Spleen (tissue), 11 donors: Measurements from ENCODE around the gene RILPL1. TPM values are rescaled to one million over a fixed set of nuclear protein-coding genes. Genes with fewer than 3 reads are reported as not detected.

ENCODE experiments used
- DNase-seq: peaks from one replicate; pipeline ENCODE4 v3.0.0-alpha.2; 2020
- H3K27ac ChIP-seq, 8 donors: fragments of 200-600 bp; sonication (generic) in 7 of 8; 1 replicate in 4 of 8; 2 replicates in 4 of 8; pipeline versions ENCODE4 v1.5.0 to v1.8.0; 2016 to 2021; ENCODE audit warnings: inconsistent platforms in 4 of 8, mild to moderate bottlenecking in 4 of 8, moderate library complexity in 1 of 8
- H3K27me3 ChIP-seq, 7 donors: fragments of 200-600 bp; sonication (generic) in 6 of 7; replicated peaks in 1 of 7; 1 replicate in 4 of 7; 2 replicates in 3 of 7; pipeline versions ENCODE4 v1.5.0 to v1.8.0; 2016 to 2021; ENCODE audit warnings: inconsistent platforms in 3 of 7, mild to moderate bottlenecking in 1 of 7
- H3K36me3 ChIP-seq, 6 donors: fragments of 200-600 bp; sonication (generic) in 5 of 6; 1 replicate in 4 of 6; 2 replicates in 2 of 6; pipeline versions ENCODE4 v1.5.0 to v1.8.0; 2016 to 2021; ENCODE audit warnings: inconsistent platforms in 2 of 6
- H3K4me1 ChIP-seq, 6 donors: fragments of 200-600 bp; sonication (generic) in 5 of 6; 1 replicate in 3 of 6; 2 replicates in 3 of 6; pipeline versions ENCODE4 v1.5.0 to v1.8.0; 2016 to 2021; ENCODE audit warnings: inconsistent platforms in 3 of 6
- H3K4me3 ChIP-seq, 8 donors: fragments of 200-600 bp; sonication (generic) in 7 of 8; 1 replicate in 4 of 8; 2 replicates in 4 of 8; pipeline versions ENCODE4 v1.5.0 to v1.8.0; 2016 to 2021; ENCODE audit warnings: inconsistent platforms in 4 of 8, mild to moderate bottlenecking in 4 of 8, moderate library complexity in 2 of 8
- H3K9me3 ChIP-seq, 8 donors: fragments of 200-600 bp; sonication (generic) in 7 of 8; 1 replicate in 4 of 8; 2 replicates in 4 of 8; pipeline versions ENCODE4 v1.5.0 to v1.8.0; 2016 to 2021; ENCODE audit warnings: inconsistent platforms in 4 of 8
- POLR2A ChIP-seq, 3 donors: fragments of 450-650 bp; IDR thresholded peaks; one replicate each; pipeline ENCODE4 v1.5.1; 2017; ENCODE audit warnings: antibody characterized with exemption in 3 of 3, mild to moderate bottlenecking in 1 of 3
- POLR2AphosphoS5 ChIP-seq, 3 donors: sonication (generic); formaldehyde crosslinking; IDR thresholded peaks; one replicate each; pipeline ENCODE4 v1.5.1; 2017; ENCODE audit warnings: antibody characterized with exemption in 3 of 3
- WGBS, 5 donors: extraction: QIAGEN DNeasy Blood & Tissue Kit in 3 of 5; methylation state at CpG; one replicate each; pipeline versions ENCODE4 v1.1.5 to v1.1.7; 2013 to 2018; 5-methylcytosine and 5-hydroxymethylcytosine counted together
- intact Hi-C: fragments of 100-400 bp; cut with DNase I; formaldehyde crosslinking; loops from one replicate; pipeline ENCODE4 v1.15.0; 2023; ENCODE audit warnings: low total_unique reads
- polyA plus RNA-seq, 3 donors: library from polyadenylated mRNA; stranded (reverse); fragments of 200-250 nt; gene quantifications; one replicate each; pipeline ENCODE4 v1.2.1, GENCODE V29; 2013
- total RNA-seq, 7 donors: library from RNA; depleted of rRNA in 3 of 7; stranded (reverse); fragments of >200 nt in 3 of 7; fragmentation: NEBNext Ultra II Directional in 4 of 7; extraction: Animal tissue kit (Norgen Biotek cat#: 25700) in 4 of 7; gene quantifications; one replicate each; pipeline versions ENCODE4 v1.1.0 to v1.2.1, GENCODE V29; 2016 to 2021
- TF ChIP-seq, protein P1 (sequence below), 11 experiments: fragments of 200-600 bp in 7 of 11; fragments of 450-650 bp in 4 of 11; sonication (generic) in 4 of 11; IDR thresholded peaks in 8 of 11; conservative IDR thresholded peaks in 3 of 11; 1 replicate in 7 of 11; 2 replicates in 4 of 11; pipeline versions ENCODE4 v1.4.0 to v1.8.0; 2016 to 2021; ENCODE audit warnings: antibody characterized with exemption in 11 of 11, inconsistent platforms in 4 of 11, mild to moderate bottlenecking in 1 of 11
- donor health status: healthy with polysubstance abuse.
- donor health status: DM: no; HTN: no; CAD: no; lungs with moderate emphysema.
- donor health status: DM: no; HTN: no; CAD: no.
- donor health status: Bipolar disorder and iron deficiency.
- donor health status: healthy.
- donor health status: DM: no; HTN: no; CAD: no.
- donor health status: DM: yes; HTN: yes; CAD: no.

RILPL1 gene
- total and polyA plus RNA-seq, 10 donors = 3.2 to 13.6 (median 9.0) TPM

GRCh38 chr12:123479442-123480180 is 53.9 kb downstream of the RILPL1 start:
- H3K4me1 ChIP-seq = peaks cover 0 to 41% (median 12%) of the 10 kb centered on the region in 6 donors
- intact Hi-C loops = no loop called here
- peaks cover 0 to 60% (median 1%) of the 10 kb centered on the region in 6 donors for H3K36me3 ChIP-seq
- WGBS, 5 donors = 83 to 90% (median 87%) methylated on average over 13 to 14 of the region's 14 CpGs
- H3K9me3 ChIP-seq = no peaks in the 10 kb centered on the region
- peak overlapping the region in 2 of 8 donors; percentile 8 to 47 for H3K27ac ChIP-seq
- no peak for TF ChIP-seq POLR2A (IDR thresholded peaks at IDR 0.05)
- TF ChIP-seq, protein P1, sequence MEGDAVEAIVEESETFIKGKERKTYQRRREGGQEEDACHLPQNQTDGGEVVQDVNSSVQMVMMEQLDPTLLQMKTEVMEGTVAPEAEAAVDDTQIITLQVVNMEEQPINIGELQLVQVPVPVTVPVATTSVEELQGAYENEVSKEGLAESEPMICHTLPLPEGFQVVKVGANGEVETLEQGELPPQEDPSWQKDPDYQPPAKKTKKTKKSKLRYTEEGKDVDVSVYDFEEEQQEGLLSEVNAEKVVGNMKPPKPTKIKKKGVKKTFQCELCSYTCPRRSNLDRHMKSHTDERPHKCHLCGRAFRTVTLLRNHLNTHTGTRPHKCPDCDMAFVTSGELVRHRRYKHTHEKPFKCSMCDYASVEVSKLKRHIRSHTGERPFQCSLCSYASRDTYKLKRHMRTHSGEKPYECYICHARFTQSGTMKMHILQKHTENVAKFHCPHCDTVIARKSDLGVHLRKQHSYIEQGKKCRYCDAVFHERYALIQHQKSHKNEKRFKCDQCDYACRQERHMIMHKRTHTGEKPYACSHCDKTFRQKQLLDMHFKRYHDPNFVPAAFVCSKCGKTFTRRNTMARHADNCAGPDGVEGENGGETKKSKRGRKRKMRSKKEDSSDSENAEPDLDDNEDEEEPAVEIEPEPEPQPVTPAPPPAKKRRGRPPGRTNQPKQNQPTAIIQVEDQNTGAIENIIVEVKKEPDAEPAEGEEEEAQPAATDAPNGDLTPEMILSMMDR (IDR thresholded peaks at IDR 0.05 in 8 of 11, conservative IDR thresholded peaks at IDR 0.05 in 3 of 11) = no peak
- TF ChIP-seq POLR2AphosphoS5 (IDR thresholded peaks at IDR 0.05) = peak in 1 of 3 donors; percentile 10
- DNase-seq = no peak
- H3K27me3 ChIP-seq = no peaks in the 10 kb centered on the region
- H3K4me3 ChIP-seq = no peak overlapping the region

DNA sequence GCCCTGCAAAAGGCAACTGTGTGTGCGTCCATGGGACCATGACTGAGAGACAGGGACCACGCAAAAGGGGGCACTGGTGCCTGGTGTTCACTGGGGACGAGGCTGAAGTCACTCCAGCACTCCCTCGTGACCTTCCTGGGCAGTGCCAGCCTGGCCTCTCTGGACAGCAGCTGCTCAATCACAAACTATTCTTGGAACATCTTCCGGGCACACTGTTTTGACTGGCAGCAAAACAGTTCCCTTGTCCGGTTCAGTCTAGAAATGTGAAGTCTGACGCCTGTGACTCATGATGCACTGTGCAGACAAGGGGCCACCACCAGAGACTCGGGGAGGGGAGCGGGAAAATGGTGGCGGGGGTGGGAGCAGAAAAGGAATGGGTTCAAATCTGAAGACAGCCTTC is 54.8 kb downstream of the RILPL1 start:
- 79 to 96% (median 91%) methylated on average over 9 to 10 of the region's 10 CpGs for WGBS, 5 donors
- TF ChIP-seq, protein P1 (IDR thresholded peaks at IDR 0.05 in 8 of 11, conservative IDR thresholded peaks at IDR 0.05 in 3 of 11) = no peak
- TF ChIP-seq POLR2A (IDR thresholded peaks at IDR 0.05) (no peak), POLR2AphosphoS5 (IDR thresholded peaks at IDR 0.05) (no peak)

GRCh38 chr12:123478069-123478468 is 55.5 kb downstream of the RILPL1 start:
- no peak for DNase-seq
- H3K27ac ChIP-seq = no peak overlapping the region
- TF ChIP-seq POLR2A (IDR thresholded peaks at IDR 0.05) (no peak), POLR2AphosphoS5 (IDR thresholded peaks at IDR 0.05) (no peak)
- TF ChIP-seq, protein P1 (IDR thresholded peaks at IDR 0.05 in 8 of 11, conservative IDR thresholded peaks at IDR 0.05 in 3 of 11) = no peak
- H3K9me3 ChIP-seq = no peaks in the 10 kb centered on the region
- WGBS, 5 donors = 87 to 93% (median 91%) methylated on average over 11 of the region's 11 CpGs
- intact Hi-C loops = no loop called here
- peaks cover 0 to 34% (median 6%) of the 10 kb centered on the region in 6 donors for H3K4me1 ChIP-seq
- peaks cover 0 to 61% (median 2%) of the 10 kb centered on the region in 6 donors for H3K36me3 ChIP-seq
- no peaks in the 10 kb centered on the region for H3K27me3 ChIP-seq
- H3K4me3 ChIP-seq = no peak overlapping the region

More for the DNA sequence above, 54.8 kb downstream of the RILPL1 start:
- peaks cover 0 to 61% (median 2%) of the 10 kb centered on the region in 6 donors for H3K36me3 ChIP-seq
- H3K27me3 ChIP-seq = no peaks in the 10 kb centered on the region
- no peak overlapping the region for H3K4me3 ChIP-seq
- no peak overlapping the region for H3K27ac ChIP-seq
- no peaks in the 10 kb centered on the region for H3K9me3 ChIP-seq
- intact Hi-C loops = no loop called here
- peaks cover 0 to 36% (median 6%) of the 10 kb centered on the region in 6 donors for H3K4me1 ChIP-seq
- DNase-seq = no peak

GRCh38 chr12:123475246-123475703 is 58.2 kb downstream of the RILPL1 start:
- TF ChIP-seq, protein P1 (IDR thresholded peaks at IDR 0.05 in 8 of 11, conservative IDR thresholded peaks at IDR 0.05 in 3 of 11) = no peak
- no peak for TF ChIP-seq POLR2A (IDR thresholded peaks at IDR 0.05)
- TF ChIP-seq POLR2AphosphoS5 (IDR thresholded peaks at IDR 0.05) = no peak
- H3K9me3 ChIP-seq = no peaks in the 10 kb centered on the region
- no peaks in the 10 kb centered on the region for H3K27me3 ChIP-seq
- no peak for DNase-seq
- peaks cover 0 to 88% (median 21%) of the 10 kb centered on the region in 6 donors for H3K36me3 ChIP-seq
- 87 to 93% (median 90%) methylated on average over 15 of the region's 15 CpGs for WGBS, 5 donors
- no peak overlapping the region for H3K4me3 ChIP-seq
- H3K27ac ChIP-seq = peak overlapping the region in 5 of 8 donors; percentile 27 to 56 (median 50)
- H3K4me1 ChIP-seq = peaks cover 0 to 37% (median 5%) of the 10 kb centered on the region in 6 donors
- intact Hi-C loops = no loop called here
